BLaER1 (cell line): ENCODE data around the gene RANBP3L.
"Not testable (repeated sequence)": the region's sequence is repeated elsewhere in the genome, so short reads cannot be mapped to it uniquely, and the experiment has no call there.

ENCODE experiments used
- H3K27ac ChIP-seq: shearing (Covaris generic); formaldehyde crosslinking; 2 replicates; pipeline ENCODE4 v1.8.1; 2022
- H3K27me3 ChIP-seq: shearing (Covaris generic); formaldehyde crosslinking; 2 replicates; pipeline ENCODE4 v1.8.1; 2022
- H3K36me3 ChIP-seq: shearing (Covaris generic); formaldehyde crosslinking; 2 replicates; pipeline ENCODE4 v1.8.1; 2022
- H3K4me1 ChIP-seq: shearing (Covaris generic); formaldehyde crosslinking; 2 replicates; pipeline ENCODE4 v1.8.1; 2022
- H3K4me2 ChIP-seq: shearing (Covaris generic); formaldehyde crosslinking; 2 replicates; pipeline ENCODE4 v1.8.1; 2022
- H3K4me3 ChIP-seq: shearing (Covaris generic); formaldehyde crosslinking; 2 replicates; pipeline ENCODE4 v1.8.1; 2022
- H3K9ac ChIP-seq: shearing (Covaris generic); formaldehyde crosslinking; 2 replicates; pipeline ENCODE4 v1.8.1; 2022
- H3K9me3 ChIP-seq: shearing (Covaris generic); formaldehyde crosslinking; 2 replicates; pipeline ENCODE4 v1.8.1; 2022
- H4K20me1 ChIP-seq: shearing (Covaris generic); formaldehyde crosslinking; 2 replicates; pipeline ENCODE4 v1.8.1; 2022
- Cebpa-rat ChIP-seq: shearing (Covaris generic); IDR thresholded peaks from 2 replicates; pipeline ENCODE4 v1.8.1; 2022

Gene RANBP3L

GRCh38 chr5:36285837-36286615, 15.7 kb downstream of the RANBP3L start:
- no peaks in the 10 kb centered on the region for H3K4me1 ChIP-seq
- no peaks in the 10 kb centered on the region for H4K20me1 ChIP-seq
- no peak overlapping the region for H3K4me3 ChIP-seq
- H3K27ac ChIP-seq = no peak overlapping the region
- no peak overlapping the region for H3K9ac ChIP-seq
- H3K36me3 ChIP-seq = no peaks in the 10 kb centered on the region
- TF ChIP-seq Cebpa-rat = no peak
- H3K9me3 ChIP-seq = no peaks in the 10 kb centered on the region
- no peaks in the 10 kb centered on the region for H3K27me3 ChIP-seq
- H3K4me2 ChIP-seq = no peak overlapping the region

- H3K4me2 ChIP-seq, H3K9ac ChIP-seq, H3K4me3 ChIP-seq, H4K20me1 ChIP-seq, H3K27me3 ChIP-seq, H3K27ac ChIP-seq, H3K9me3 ChIP-seq, H3K36me3 ChIP-seq: not testable (repeated sequence)
- H3K4me1 ChIP-seq = peaks cover 10% of the 10 kb centered on the region
Measured at GRCh38 chr5:36283775-36284174, 17.9 kb downstream of the RANBP3L start.

GRCh38 chr5:36281626-36282025, 20.1 kb downstream of the RANBP3L start:
- TF ChIP-seq Cebpa-rat = no peak
- Histone ChIP-seq H3K27me3 (no peaks in the 10 kb centered on the region), H4K20me1 (no peaks in the 10 kb centered on the region), H3K9me3 (no peaks in the 10 kb centered on the region), H3K36me3 (no peaks in the 10 kb centered on the region), H3K4me1 (peaks cover 10% of the 10 kb centered on the region), H3K4me2 (no peak overlapping the region), H3K4me3 (no peak overlapping the region), H3K27ac (no peak overlapping the region), H3K9ac (no peak overlapping the region)

- Histone ChIP-seq H3K9ac (no peak overlapping the region), H3K4me3 (no peak overlapping the region)
- TF ChIP-seq Cebpa-rat = no peak
Measured at GRCh38 chr5:36279054-36279698, 22.5 kb downstream of the RANBP3L start.

GRCh38 chr5:36277521-36278176, 24.1 kb downstream of the RANBP3L start:
- H3K36me3 ChIP-seq = no peaks in the 10 kb centered on the region
- H3K27me3 ChIP-seq = no peaks in the 10 kb centered on the region
- H3K9ac ChIP-seq = no peak overlapping the region
- no peaks in the 10 kb centered on the region for H3K9me3 ChIP-seq
- TF ChIP-seq Cebpa-rat = no peak
- no peak overlapping the region for H3K27ac ChIP-seq
- no peak overlapping the region for H3K4me3 ChIP-seq
- no peak overlapping the region for H3K4me2 ChIP-seq
- H4K20me1 ChIP-seq = no peaks in the 10 kb centered on the region
- peaks cover 10% of the 10 kb centered on the region for H3K4me1 ChIP-seq

More at GRCh38 chr5:36279054-36279698, 22.5 kb downstream of the RANBP3L start:
- Histone ChIP-seq H4K20me1 (no peaks in the 10 kb centered on the region), H3K27me3 (no peaks in the 10 kb centered on the region), H3K9me3 (no peaks in the 10 kb centered on the region), H3K4me2 (peak overlapping the region; percentile 21), H3K36me3 (no peaks in the 10 kb centered on the region), H3K4me1 (peaks cover 10% of the 10 kb centered on the region), H3K27ac (no peak overlapping the region)

GRCh38 chr5:36276864-36277263, 24.8 kb downstream of the RANBP3L start:
- H3K27me3 ChIP-seq = no peaks in the 10 kb centered on the region
- no peak overlapping the region for H3K4me3 ChIP-seq
- H3K9ac ChIP-seq = no peak overlapping the region
- no peaks in the 10 kb centered on the region for H3K36me3 ChIP-seq
- H3K4me1 ChIP-seq = peaks cover 10% of the 10 kb centered on the region
- no peak for TF ChIP-seq Cebpa-rat
- H3K4me2 ChIP-seq = no peak overlapping the region
- H4K20me1 ChIP-seq = no peaks in the 10 kb centered on the region
- H3K9me3 ChIP-seq = no peaks in the 10 kb centered on the region
- no peak overlapping the region for H3K27ac ChIP-seq

GRCh38 chr5:36273809-36274526, 27.7 kb downstream of the RANBP3L start:
- H3K9me3 ChIP-seq = no peaks in the 10 kb centered on the region
- no peak overlapping the region for H3K4me3 ChIP-seq
- no peaks in the 10 kb centered on the region for H3K27me3 ChIP-seq
- H4K20me1 ChIP-seq = no peaks in the 10 kb centered on the region
- H3K36me3 ChIP-seq = no peaks in the 10 kb centered on the region
- no peak for TF ChIP-seq Cebpa-rat
- no peak overlapping the region for H3K4me2 ChIP-seq
- H3K4me1 ChIP-seq = peaks cover 10% of the 10 kb centered on the region
- H3K27ac ChIP-seq = no peak overlapping the region
- H3K9ac ChIP-seq = no peak overlapping the region

- H3K9me3 ChIP-seq = no peaks in the 10 kb centered on the region
- TF ChIP-seq Cebpa-rat = no peak
Measured at GRCh38 chr5:36272136-36272690, 29.5 kb downstream of the RANBP3L start.

GRCh38 chr5:36270876-36271575, 30.7 kb downstream of the RANBP3L start:
- no peak overlapping the region for H3K9ac ChIP-seq
- TF ChIP-seq Cebpa-rat = no peak

More at GRCh38 chr5:36272136-36272690, 29.5 kb downstream of the RANBP3L start:
- Histone ChIP-seq H3K4me2 (no peak overlapping the region), H3K36me3 (no peaks in the 10 kb centered on the region), H4K20me1 (no peaks in the 10 kb centered on the region), H3K9ac (no peak overlapping the region), H3K4me3 (no peak overlapping the region), H3K27ac (no peak overlapping the region), H3K27me3 (no peaks in the 10 kb centered on the region), H3K4me1 (peaks cover 8% of the 10 kb centered on the region; the same call in 1 of the 2 replicates)

More at GRCh38 chr5:36270876-36271575, 30.7 kb downstream of the RANBP3L start:
- Histone ChIP-seq H3K4me2 (no peak overlapping the region), H3K27me3 (no peaks in the 10 kb centered on the region), H3K4me1 (peaks cover 8% of the 10 kb centered on the region; the same call in 1 of the 2 replicates), H4K20me1 (no peaks in the 10 kb centered on the region), H3K27ac (no peak overlapping the region), H3K36me3 (no peaks in the 10 kb centered on the region), H3K4me3 (no peak overlapping the region), H3K9me3 (no peaks in the 10 kb centered on the region)
